GM21526 (cell line): Measurements from ENCODE around the gene TAF6.
A peak's percentile ranks its signal among the peaks of the same experiment; 100 is the strongest.

Experiments
- ATAC-seq: cut with Tn5 transposase; IDR thresholded peaks from one replicate; pipeline ENCODE4 v1.9.1; 2021; ENCODE audit warnings: moderate library complexity; ENCODE audit not compliant: unreplicated experiment, low FRiP score

Gene TAF6

DNA sequence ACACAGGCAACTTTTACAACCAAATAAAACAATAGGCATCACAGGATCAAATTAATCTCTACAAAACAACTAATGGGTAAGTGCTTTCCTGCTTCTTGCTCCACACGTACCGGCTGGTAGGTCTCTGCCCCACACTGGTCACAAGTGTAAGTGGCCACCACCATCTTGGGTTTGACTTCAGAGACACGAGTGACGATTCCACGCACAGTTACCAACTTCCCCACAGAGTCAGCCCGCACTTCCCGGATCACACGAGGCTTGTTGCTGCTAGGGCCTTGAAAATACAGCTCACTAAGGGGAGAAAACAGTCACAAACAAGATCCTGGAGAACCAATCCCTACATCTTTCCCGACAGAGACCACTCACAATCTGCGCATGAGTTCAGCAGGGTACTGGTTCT, 20.2 kb downstream of the TAF6 start:
- ATAC-seq, result no peak

DNA sequence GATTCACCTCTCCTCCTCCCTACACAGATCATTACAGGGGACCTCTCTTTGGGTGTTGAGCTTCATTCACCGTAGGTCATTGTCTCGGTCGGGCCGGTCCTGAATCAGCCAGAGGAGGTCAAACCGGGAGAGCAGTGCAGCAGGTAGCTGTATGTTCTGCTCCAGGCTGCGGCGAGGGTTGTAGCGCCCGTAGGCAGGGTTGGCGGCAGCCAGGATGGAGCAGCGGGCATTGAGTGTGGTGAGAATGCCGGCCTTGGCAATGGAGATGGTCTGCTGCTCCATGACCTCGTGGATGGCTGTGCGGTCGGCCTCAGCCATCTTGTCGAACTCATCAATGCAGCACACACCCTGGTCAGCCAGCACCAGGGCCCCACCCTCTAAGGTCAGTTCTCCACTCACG, 23.5 kb downstream of the TAF6 start:
- no peak for ATAC-seq

DNA sequence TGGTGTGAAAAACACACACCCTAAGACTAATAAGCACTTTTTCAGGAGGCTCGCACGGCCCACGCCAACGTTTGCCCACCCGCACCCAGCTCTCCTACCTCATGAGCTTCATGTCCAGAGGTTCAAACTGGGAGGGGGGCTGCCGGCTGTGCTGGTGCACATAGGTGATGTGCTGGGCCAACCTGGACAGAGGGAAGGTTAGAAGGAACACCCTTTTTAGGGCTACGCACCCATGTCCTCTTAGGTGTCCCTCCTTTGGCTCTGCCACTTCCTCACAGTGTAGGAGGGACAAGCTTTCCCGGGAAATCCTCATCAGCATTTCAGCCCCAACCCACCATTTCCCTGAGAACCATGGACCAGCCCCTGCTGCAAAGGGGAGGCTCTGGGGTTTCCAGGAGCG, 23.9 kb downstream of the TAF6 start:
- ATAC-seq, result no peak

DNA sequence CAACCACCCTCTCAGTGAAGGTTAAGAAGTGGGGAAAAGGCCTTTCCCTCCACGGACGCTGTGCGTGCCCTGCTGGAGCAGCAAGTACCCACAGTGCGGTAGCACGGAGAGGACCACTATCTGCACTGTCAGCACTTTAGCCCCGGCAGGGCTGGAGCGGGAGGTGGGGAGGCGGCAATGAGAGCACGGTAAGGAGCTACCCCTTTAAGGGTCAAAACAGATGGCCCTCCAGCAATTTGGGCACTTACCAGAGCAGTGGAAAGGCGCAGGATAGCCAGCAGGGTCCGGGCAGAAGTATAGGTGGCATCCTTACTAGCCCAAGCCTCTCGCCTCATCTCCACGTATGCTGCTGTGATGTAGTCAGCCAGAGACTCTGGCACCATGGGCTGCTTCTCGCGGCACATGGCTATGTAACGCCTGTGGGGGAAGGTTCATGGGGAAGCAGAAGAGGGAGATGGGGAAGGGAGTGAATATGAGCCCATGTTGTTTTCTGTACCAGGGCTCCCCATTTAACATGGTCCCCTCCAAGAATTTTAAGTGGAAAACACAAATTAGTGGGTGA, 25.2 kb downstream of the TAF6 start:
- no peak for ATAC-seq

DNA sequence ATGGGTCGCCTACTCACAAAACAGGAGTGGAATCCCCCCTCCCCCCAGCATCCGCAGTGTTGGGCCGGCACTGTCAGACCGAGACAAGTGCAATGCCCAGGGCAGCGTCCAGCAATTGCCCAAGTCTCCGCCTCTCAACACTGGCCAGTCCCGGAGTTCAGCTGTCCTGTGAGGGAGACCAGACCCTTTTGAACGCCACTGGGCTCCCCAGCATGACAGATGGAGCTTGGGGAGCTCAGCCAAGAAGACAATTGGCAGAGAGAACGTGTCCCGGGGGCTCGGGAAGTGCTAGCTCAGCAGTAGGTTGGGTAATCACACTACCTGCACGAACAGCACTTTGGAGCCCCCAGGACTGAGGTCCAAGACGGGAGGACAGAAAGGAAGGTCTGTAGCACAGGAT, 25.7 kb downstream of the TAF6 start:
- ATAC-seq, result no peak

DNA sequence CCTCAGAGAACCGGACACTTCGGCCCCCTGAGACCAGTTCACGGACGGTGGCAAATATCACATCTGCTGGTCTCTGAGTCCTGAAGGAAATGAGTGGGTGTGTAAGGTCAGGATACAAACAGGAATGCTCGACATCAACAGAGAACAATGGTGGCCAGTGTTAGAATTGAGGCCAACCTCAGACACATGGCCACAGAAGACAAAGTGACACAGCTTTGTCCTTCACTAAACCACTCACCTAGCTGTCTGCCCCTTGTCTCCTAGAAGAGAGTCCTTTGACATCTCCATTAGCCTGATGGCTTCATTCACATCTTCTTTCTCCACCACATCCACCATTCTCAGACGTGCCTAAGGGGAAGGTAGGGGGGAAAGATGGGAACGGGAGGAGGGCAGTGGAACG, 26.1 kb downstream of the TAF6 start:
- ATAC-seq, result no peak

DNA sequence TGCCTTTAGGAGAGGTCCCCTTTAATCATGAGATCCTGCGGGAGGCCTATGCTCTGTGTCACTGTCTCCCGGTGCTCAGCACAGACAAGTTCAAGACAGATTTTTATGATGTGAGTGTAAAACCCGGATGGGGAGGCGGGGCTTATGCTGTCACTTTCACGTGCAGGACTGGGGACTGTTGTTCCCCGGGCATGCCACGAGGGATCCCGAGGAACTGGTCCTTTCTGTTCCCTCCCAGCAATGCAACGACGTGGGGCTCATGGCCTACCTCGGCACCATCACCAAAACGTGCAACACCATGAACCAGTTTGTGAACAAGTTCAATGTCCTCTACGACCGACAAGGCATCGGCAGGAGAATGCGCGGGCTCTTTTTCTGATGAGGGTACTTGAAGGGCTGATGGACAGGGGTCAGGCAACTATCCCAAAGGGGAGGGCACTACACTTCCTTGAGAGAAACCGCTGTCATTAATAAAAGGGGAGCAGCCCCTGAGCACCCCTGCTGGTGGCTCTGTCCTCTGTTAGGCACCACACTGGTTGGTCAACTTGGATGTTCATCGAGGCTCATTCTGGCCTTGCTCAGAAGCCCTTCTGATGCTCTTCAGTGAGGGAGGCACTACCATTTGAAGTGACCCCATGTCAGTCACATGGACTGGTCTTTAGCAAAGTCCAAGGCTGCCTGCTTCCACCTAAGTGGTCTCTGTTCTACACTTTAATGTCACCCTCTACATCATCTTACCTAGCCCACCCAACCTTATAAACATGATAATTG, 27.6 kb downstream of the TAF6 start:
- no peak for ATAC-seq

DNA sequence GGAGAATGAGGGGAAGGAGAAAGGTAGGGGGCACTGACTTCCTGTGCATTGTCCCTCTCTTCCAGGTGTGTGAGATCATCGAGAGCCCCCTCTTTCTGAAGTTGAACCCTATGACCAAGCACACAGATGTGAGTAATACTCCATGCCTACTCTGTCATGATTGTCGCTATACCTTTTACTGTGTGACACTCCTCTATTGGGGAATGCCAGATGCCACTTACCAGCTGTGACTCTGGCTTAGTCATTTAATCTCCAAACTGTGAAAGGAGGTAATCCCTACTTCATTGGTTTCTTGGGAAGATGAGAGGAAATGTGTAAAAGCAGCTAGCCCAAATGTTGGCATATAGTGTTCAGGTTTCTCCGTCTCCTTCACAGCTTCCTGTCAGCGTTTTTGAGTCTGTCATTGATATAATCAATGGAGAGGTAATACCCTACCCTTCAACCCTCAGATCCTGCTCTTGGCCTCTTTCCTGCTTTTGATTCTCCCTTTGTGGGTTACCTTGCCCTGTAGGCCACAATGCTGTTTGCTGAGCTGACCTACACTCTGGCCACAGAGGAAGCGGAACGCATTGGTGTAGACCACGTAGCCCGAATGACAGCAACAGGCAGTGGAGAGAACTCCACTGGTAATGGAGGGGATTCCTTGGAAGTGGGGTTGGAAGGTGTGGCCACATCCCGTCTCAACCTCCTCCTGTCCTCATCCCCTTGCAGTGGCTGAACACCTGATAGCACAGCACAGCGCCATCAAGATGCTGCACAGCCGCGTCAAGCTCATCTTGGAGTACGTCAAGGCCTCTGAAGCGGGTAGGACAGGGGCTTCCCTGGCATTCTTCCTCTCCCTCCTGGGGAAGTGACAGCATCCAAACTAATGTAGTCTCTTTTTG, 28.4 kb downstream of the TAF6 start:
- ATAC-seq, result no peak

DNA sequence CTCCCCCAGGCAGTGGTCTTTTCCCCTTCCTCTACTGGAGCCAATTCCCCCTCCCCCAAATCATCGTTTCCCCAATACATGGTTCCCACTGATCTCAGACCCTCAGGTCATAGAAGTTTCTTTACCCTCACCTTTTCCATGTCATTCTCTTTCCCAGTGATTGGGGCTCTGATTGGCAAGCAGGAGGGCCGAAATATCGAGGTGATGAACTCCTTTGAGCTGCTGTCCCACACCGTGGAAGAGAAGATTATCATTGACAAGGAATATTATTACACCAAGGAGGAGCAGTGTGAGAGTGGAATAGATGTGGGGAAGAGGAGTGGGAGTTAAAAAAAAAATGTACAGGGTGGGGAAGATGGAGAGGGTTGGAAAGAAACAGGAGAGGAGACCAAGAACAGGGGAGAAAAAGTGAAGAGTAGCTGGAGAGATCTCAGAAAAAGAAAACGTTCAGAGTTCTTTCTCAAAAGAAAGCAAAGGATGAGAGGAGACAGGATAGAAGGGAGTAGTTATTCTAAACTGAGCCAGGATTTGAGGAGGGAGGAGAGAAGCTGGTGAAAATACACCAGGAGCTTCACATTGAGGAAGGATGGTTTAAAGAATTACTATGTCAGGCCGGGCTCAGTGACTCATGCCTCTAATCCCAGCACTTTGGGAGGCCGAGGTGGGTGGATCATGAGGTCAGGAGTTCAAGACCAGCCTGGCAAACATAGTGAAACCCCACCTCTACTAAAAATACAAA, 29.5 kb downstream of the TAF6 start:
- ATAC-seq, result no peak

DNA sequence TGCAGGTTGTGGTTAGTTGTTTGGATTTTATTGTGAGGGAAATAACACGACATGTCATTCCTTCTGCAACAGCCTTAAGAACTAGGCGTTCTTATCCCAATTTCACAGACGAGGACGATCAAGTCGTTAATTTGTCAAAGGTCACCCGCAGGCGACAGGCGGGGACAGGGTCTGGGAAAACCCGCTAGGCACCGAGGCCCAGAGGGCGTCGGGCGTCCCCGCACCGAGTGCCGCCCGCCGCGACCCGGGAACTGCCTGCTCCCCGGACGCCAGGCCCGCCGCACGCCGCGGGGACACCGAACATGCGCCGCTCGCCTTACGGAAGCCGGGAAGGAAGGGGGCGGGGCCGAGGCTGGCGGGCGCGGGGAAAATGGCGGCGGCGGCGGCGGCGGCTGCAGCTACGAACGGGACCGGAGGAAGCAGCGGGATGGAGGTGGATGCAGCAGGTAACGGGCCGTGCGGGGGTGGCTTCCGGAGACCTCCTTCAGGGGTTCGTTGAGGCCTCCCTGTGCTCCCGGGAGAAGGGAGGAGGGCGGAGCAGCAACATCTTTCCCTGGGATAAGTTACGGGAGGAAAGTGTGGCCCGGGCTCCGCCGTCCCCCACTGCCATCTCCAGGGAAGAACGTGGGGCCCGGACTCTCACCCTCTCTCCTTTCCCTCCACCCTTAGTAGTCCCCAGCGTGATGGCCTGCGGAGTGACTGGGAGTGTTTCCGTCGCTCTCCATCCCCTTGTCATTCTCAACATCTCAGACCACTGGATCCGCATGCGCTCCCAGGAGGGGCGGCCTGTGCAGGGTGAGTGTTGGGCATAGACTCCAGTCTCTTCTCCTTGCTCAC, 30.3 kb downstream of the TAF6 start, which contains the start of gene COPS6:
TSS of gene COPS6 (plus strand) at position 349 of the 837 bp plus-strand sequence. CDS start at position 371, 22 bp downstream.
- ATAC-seq, result no peak

DNA sequence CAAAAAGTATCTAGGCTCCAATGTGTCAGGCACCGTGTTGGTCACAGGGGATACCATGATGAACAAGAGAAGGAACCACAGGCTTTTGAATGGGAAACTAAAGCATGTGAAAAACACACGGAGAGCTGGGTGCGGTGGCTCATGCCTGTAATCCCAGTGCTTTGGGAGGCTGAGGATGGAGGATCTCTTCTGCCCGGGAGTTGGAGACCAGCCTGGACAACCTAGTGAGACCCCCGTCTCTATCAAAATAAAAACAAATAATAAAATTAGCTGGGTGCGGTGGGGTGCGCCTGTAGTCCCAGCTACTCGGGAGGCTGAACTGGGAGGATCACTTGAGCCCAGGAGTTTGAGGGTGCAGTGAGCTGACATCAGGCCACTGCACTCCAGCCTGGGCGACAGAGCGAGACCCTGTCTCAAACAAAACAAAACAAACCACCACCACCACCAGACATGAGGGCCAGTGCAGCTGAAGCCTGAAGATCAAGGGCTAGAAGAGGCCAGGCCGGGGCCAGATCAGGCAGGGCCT, 31.0 kb downstream of the TAF6 start:
- no peak for ATAC-seq

DNA sequence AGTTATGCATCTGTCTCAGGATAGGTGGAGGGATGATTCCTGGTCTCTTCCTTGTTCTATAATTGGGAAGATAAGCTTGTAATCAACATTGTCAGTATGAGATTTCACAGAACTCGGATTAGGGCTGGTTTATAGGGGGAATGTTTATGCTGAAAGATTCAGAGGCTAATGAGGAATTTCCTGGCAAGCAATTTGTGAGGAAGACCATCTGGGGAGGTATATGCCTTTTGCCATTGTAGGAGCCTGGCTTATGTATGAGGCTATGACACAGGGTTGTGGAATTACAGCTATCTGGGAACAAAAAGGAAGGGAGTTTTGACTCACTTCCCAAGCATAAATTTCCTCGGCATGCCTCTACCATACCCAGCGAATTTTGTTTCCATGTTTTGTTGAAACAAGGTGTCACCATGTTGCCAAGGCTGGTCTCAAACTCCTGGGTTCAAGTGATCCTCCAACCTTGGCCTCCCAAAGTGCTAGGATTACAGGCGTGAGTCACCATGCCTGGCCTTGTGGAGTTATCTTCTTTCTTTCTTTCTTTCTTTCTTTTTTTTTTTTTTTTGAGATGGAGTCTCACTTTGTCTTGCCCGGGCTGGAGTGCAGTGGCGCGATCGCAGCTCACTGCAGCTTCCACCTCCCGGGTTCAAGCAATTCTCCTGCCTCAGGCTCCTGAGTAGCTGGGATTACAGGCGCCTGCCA, 32.0 kb downstream of the TAF6 start:
- no peak for ATAC-seq

DNA sequence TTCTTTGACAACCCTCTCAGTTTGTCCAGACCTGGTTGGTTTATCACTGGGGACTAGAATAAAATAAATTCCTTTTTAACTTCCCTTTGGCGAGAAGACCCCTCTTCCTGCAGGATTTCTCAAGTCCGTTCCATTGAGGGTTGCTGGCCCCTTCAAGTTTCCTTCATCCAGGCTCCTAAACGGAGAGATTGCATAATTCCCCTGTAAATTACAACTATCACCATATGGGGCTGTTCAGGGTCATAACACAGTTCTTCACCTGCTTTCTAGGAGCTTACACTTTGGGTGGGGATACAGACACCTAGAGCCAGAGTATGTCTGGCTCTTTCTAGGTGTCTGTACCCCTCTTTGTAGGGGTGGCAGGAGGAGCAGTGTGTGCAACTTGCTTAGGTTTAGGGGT, 33.6 kb downstream of the TAF6 start:
- ATAC-seq, result no peak

DNA sequence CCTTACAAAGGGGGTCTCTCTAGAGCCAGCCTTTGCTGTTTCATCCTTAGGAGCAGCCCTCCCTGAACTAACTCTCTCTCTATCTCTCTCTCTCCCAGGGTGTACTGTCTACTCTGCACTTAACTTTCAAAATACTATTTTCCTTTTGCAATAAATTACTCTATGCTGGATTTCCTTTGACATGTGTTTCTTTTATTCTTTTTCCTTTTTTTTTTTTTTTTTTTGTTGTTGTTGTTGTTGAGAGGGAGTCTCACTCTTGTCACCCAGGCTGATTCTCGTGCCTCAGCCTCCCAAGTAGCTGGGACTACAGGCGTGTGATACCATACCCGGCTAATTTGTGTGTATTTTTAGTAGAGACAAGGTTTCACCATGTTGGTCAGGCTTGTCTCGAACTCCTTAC, 36.2 kb downstream of the TAF6 start:
- ATAC-seq, result no peak

DNA sequence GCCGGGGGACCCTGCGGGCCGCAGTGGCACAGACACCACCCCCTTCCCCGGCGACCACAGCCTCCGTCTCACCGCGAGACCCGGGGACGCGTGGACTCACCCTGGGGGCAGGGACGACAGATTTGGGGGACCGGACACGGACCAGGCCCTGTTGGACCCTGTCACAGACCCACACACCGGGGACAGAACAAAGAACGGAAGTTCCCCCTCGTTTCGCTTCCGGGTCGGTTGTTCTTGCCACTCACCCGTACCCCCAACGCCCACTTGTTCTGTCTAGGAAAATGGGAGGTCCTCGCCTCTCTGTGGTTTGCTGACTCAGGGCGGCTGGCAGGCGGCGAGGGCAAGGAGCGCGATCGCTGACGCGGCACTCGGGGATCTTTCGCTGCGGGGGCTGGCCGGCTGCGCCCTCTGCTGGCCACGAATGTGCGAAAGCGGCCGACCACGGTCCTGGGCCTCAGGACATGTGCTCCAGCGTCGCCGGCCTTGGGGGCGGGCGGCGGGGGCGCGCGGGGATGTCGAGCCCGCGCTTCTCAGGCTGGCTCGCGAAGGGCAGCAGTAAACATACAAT, 37.5 kb downstream of the TAF6 start, which contains the start of gene ZNF3:
TSS of gene ZNF3 (minus strand) at position 189 of the 568 bp plus-strand sequence. CDS start 4,366 bp downstream, outside the sequence.
- peak; percentile 85 for ATAC-seq

DNA sequence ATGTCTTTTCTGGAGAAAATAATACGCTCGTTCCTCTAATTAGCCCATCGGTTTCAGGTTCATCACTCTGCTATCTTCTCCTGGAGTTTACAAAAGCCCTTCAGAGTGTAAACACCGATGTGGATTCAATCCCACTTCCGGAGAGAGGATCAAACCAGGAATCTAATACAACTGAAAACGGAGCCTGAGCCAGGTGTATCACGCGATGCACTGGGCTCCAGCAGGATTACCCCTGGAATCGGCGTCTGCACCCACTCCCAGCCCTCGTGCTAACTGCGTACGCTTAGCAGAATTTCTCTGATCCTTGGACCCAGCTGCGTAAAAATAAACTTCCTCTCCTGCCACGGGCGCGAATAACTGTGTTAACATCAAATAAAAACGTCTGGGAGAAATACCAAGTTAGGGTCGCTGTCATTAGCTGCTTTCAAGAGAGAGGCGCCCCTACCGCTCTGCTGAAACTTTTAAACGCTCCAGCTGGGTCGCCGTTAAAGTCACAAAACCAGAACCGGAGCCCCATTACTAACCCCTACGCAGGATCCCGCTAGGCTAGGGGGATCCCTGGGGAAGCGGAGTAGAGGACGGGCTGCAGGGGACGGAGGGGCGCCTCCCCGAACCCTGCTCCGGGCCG, 38.1 kb downstream of the TAF6 start:
- ATAC-seq, result peak; percentile 8

DNA sequence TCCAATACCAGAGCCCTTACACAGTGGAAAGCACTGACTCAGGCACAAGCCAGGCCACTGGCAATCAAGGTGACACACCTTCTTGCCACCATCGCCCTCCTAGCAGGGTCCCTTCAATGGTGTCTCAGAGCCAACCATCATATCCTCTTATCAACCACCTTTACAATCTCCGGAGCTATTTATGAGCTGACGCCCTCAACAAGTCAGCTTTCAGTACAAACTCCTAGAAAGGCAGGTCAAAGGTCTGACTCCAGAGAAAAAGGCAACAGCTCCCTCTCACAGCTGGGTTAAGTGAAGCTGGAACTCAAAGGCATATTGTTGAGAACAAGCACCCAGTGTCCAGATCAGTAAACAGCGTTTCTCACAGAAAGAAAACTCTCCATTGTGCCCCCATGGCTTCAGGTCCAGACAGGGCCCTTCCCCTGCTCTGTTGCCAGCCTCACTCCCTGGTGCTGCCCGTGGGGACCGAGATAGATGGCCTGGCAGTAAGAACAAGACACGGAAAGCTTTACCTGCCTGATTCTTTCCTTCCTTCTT, 40.1 kb downstream of the TAF6 start:
- ATAC-seq, result no peak

DNA sequence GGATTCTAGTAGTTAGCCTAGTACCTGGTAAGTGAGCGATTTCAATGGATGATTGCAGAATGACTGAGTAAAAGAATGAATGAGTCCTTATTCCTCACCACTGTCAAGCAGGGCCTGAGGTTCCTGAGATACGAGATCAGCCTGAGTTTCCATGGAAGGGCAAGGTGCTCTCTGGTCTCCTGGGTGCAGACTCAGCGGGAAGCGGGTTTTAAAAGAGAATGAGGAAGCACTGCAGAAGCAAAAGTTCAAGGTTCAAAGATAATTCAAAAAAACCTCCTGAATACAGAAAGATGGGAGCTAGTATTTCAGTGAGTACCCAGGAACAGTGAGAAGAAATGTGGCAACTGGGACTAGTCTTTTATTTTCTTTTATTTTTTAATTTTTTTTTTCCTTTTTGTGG, 42.0 kb downstream of the TAF6 start:
- ATAC-seq, result no peak
